ENCODE results near the gene POLR3G.

- TF ChIP-seq, protein P1, sequence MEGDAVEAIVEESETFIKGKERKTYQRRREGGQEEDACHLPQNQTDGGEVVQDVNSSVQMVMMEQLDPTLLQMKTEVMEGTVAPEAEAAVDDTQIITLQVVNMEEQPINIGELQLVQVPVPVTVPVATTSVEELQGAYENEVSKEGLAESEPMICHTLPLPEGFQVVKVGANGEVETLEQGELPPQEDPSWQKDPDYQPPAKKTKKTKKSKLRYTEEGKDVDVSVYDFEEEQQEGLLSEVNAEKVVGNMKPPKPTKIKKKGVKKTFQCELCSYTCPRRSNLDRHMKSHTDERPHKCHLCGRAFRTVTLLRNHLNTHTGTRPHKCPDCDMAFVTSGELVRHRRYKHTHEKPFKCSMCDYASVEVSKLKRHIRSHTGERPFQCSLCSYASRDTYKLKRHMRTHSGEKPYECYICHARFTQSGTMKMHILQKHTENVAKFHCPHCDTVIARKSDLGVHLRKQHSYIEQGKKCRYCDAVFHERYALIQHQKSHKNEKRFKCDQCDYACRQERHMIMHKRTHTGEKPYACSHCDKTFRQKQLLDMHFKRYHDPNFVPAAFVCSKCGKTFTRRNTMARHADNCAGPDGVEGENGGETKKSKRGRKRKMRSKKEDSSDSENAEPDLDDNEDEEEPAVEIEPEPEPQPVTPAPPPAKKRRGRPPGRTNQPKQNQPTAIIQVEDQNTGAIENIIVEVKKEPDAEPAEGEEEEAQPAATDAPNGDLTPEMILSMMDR (tag by site-specific recombination; IDR thresholded peaks at IDR 0.05), result no peak
- TF ChIP-seq ZNF692 (tag by site-specific recombination; IDR thresholded peaks at IDR 0.05) (no peak), ZNF426 (tag by site-specific recombination; IDR thresholded peaks at IDR 0.05) (no peak), ZNF239 (tag by site-specific recombination; IDR thresholded peaks at IDR 0.05) (no peak), ZNF473 (tag by site-specific recombination; IDR thresholded peaks at IDR 0.05) (no peak)
Measured at GRCh38 chr5:90550963-90551362, 76.3 kb downstream of the POLR3G start.
